G401 (cell line): Measurements from ENCODE around the gene SECISBP2. TPM values are rescaled to one million over a fixed set of nuclear protein-coding genes. Genes with fewer than 3 reads are reported as not detected.

ENCODE experiments used
- DNase-seq: peaks from one replicate; pipeline ENCODE4 v3.0.0-alpha.2; 2015; ENCODE audit warnings: low spot score
- in situ Hi-C: cut with HindIII; loops from 2 replicates; pipeline ENCODE4 v1.10.0; 2016; ENCODE audit warnings: low sequenced_read_pairs, mixed read lengths
- total RNA-seq: library from RNA; depleted of rRNA; stranded (reverse); fragments of >200 nt; shearing (Covaris generic); gene quantifications from 2 replicates; pipeline ENCODE4 v1.2.3, GENCODE V29; 2014

The SECISBP2 gene
- total RNA-seq, 1 experiment from 2014 or later, result 38.8 TPM

DNA sequence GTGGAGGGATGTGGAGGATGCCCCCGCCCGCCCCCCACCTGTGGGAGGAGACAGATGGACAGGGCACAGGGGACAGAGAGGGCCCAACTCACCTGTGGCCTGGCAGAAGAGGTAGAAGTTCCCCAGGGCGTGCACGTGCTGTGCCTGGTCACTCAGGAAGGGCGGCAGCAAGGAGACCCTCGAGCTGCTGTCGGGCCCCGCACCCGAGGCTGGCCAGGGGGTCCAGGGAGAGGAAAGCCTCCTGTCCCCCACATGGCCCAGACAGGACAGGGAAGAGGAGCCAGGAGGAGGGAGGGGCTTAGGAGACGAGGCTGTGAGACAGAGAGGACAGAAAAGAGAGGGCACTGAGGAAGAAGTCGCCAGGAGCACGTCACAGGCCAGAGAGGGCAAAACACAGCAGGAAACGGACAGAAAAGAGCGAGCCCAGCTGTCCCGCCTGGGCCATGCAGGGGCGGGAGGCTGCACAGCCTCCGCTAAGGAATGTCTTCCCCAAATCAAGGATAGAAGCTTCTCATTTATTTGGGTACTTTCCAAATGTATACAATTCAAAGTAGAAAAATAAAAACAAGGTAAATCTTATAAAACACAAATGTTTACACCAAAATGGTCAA lies 58.5 kb downstream of the SECISBP2 start:
- in situ Hi-C loops, result no loop called here
- no peak for DNase-seq

DNA sequence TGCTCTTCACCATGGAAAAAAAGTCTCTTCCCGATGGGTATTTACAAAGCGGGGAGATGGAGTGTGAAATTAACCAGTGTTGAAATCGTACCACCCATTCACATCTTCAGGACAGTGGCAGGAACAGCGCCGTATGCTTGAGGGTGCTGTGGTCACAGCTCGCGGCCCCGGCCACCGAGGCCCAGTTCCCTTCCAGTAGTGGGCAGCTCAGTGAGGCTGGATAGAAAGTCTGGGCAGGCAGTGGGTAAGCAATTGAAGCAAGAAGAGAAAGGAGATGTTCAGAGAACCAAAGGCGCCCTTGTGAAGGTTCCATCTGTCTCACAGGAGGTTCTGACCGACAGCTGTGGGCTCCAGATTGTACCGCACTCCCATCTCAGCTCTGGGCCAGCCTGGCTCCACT lies 59.1 kb downstream of the SECISBP2 start:
- in situ Hi-C loops, result no loop called here
- no peak for DNase-seq

- in situ Hi-C loops, result no loop called here
- DNase-seq, result no peak
Observed at GRCh38 chr9:89378541-89378940, 60.2 kb downstream of the SECISBP2 start.

GRCh38 chr9:89379031-89379430 lies 60.7 kb downstream of the SECISBP2 start:
- in situ Hi-C loops, result no loop called here
- no peak for DNase-seq

GRCh38 chr9:89379508-89380115 lies 61.3 kb downstream of the SECISBP2 start:
- in situ Hi-C loops, result no loop called here
- no peak for DNase-seq

GRCh38 chr9:89380437-89381307 lies 62.4 kb downstream of the SECISBP2 start:
- DNase-seq, result no peak
- in situ Hi-C loops, result no loop called here

- in situ Hi-C loops, result no loop called here
Observed at GRCh38 chr9:89381308-89381609, 63.0 kb downstream of the SECISBP2 start.

GRCh38 chr9:89382026-89382986 lies 64.0 kb downstream of the SECISBP2 start:
- in situ Hi-C loops, result no loop called here
- no peak for DNase-seq

More at GRCh38 chr9:89381308-89381609, 63.0 kb downstream of the SECISBP2 start:
- no peak for DNase-seq

DNA sequence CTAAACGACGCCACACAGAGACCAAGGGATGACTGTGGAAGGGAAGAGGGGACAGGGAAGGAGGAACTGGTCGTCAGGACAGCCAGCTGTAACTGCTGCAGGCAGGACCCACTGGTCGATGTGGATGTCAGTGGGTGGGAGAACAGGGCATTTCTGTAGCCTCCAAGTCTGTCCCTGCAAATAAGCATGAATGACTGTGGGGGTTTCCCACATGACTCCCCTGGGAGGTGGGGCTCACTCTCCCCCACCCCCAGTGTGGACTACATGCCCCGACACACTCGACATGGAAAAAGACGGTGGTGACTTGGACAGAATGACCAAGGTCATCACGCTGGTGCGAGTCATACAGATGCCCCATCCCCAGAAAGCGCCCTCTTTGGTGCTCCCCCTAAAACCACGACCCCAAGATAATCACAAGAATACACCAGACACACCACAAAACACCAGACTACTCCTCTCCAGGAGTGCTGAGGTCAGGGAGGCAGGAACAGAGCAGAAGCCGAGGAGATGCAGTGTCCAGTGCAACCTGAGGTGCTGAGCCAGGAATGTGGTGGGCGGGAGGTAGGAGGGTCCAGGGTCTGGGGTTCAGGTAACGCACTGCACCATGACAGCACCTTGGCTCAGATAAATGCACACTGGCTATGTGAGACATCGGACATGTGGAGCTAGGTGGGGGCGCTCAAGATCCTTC lies 64.9 kb downstream of the SECISBP2 start:
- in situ Hi-C loops, result no loop called here
- DNase-seq, result no peak

- in situ Hi-C loops, result no loop called here
- no peak for DNase-seq
Observed at GRCh38 chr9:89383721-89384300, 65.5 kb downstream of the SECISBP2 start.

GRCh38 chr9:89384783-89385182 lies 66.5 kb downstream of the SECISBP2 start:
- no peak for DNase-seq
- in situ Hi-C loops, result no loop called here

GRCh38 chr9:89386206-89386605 lies 67.9 kb downstream of the SECISBP2 start:
- no peak for DNase-seq
- in situ Hi-C loops, result no loop called here

GRCh38 chr9:89386797-89387196 lies 68.5 kb downstream of the SECISBP2 start:
- in situ Hi-C loops, result no loop called here
- DNase-seq, result no peak

DNA sequence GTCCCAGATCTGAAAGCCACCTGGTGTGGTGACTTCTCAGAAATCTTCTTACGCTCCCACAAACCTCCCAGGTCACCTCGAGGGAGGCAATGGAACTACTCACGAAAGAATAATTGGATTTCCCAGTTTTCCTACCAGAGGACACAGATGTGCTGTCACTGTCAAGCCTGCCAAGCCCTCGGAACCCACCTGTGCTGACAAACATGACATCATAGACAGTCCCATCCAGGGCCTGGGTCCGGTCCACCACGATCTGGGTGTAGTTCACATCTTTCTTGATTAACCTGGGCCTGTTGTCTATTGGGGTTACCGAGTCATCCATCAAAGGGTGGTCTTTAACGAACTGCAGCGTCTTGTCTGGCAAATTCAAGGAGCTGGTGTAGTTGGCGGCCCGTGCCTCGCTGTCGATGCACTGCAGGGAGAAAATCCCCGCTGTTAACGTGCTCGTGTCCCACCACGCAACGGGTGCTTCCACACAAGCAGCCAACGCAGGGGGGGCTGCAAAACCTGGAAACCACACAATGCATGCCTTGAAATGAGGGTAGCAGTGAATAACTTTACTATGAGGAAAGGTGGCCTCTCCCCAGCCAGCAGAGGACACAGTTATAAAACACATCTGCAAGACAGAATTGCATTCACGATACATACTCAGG lies 69.0 kb downstream of the SECISBP2 start:
- in situ Hi-C loops, result no loop called here

DNA sequence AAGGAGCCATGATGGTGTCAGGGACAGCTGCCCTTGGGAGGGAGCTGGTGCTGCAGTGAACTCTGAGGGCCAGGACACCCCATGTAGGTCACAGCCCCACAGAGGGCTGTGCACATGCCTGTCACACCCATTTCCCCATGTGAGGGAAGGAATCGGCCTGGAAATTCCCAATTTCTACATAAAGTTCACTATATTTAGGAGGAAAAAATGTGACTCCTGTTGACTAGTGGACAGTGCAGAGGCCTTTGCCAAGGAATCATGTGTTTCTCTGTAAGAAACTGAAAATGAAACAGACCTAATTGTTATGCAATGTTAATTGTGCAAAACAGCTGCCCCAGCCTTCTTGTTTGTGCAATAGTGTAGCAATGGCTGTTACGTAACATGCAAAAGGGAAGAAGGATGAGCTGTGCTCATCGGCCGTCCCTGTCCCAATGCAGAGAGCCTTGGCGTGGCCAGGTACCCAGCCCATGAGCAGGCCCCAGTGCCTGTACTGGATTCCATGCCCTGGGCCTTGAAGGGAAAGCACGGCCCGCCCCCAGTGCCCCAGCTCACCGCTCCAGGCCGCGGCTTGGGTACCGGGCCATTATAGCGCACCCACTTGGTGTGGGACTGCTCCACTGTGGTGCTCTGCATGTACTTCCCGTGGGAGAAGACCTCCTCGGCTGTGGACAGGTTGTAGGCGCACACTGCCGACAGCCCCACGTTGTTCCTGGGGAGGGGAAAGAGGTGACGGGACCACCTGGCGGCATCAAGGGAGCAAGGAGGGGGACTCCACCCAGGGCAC lies 70.0 kb downstream of the SECISBP2 start:
- in situ Hi-C loops, result no loop called here

More for the DNA sequence above, 69.0 kb downstream of the SECISBP2 start:
- no peak for DNase-seq

GRCh38 chr9:89388868-89389177 lies 70.5 kb downstream of the SECISBP2 start:
- no peak for DNase-seq
- in situ Hi-C loops, result no loop called here

More for the DNA sequence above, 70.0 kb downstream of the SECISBP2 start:
- DNase-seq, result no peak

DNA sequence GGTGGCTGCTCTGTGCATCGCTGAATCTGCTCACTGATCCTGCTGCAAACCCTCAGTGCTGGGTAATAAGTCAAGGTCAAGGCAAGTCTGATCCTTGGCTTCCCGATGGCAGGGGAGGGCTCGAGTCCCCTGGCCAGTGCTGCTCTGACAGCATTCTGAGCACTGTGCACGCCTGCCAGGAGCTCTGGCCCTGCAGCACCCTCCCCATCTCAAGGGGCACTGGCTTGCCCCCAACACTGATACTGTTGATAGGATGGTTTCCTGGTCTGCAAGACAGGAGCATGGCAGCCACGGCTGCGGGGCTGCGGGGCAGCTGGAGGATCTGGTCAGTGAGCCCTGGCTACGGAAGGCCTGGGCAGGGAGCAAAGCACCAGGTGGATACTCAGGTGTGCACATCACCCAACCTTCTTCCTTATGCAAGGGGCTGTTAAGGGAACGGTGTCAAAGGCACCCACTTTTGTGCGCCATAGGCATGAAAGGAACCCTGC lies 71.8 kb downstream of the SECISBP2 start:
- in situ Hi-C loops, result no loop called here
- no peak for DNase-seq
